H1 (cell line): ENCODE data around the gene TEKTIP1.

Experiments
- CTCF ChIP-seq, 3 experiments: IDR thresholded peaks; 1 replicate in 2 of 3; 2 replicates in 1 of 3; pipeline versions ENCODE4 v1.5.1 to v1.6.1; 2011; ENCODE audit warnings: low read length in 3 of 3, mild to moderate bottlenecking in 3 of 3, inconsistent platforms in 2 of 3, low read depth in 1 of 3, moderate library complexity in 1 of 3; ENCODE audit not compliant: insufficient read depth in 1 of 3; ENCODE audit errors: control extremely low read depth in 1 of 3
- EP300 ChIP-seq, 2 experiments: IDR thresholded peaks; 1 replicate in 1 of 2; 2 replicates in 1 of 2; pipeline ENCODE4 v1.6.1; 2011 to 2012; ENCODE audit warnings: low read depth in 2 of 2, low read length in 2 of 2, mild to moderate bottlenecking in 2 of 2, borderline replicate concordance in 1 of 2, inconsistent platforms in 1 of 2, moderate library complexity in 1 of 2
- KDM1A ChIP-seq: fragments of 200-600, 300-600 bp; sonication (generic); IDR thresholded peaks from 2 replicates; pipeline ENCODE4 v1.7.1; 2016; ENCODE audit warnings: mild to moderate bottlenecking, low read length, borderline replicate concordance
- POLR2AphosphoS5 ChIP-seq: IDR thresholded peaks from 2 replicates; pipeline ENCODE4 v1.6.1; 2011; ENCODE audit warnings: low read depth, low read length
- RAD21 ChIP-seq, 2 experiments: IDR thresholded peaks in 1 of 2; conservative IDR thresholded peaks in 1 of 2; 2 replicates each; pipeline ENCODE4 v1.6.1; 2011; ENCODE audit warnings: low read depth in 2 of 2, low read length in 2 of 2, improper control_type of control experiment in 1 of 2, inconsistent platforms in 1 of 2, mild to moderate bottlenecking in 1 of 2, moderate library complexity in 1 of 2
- SP1 ChIP-seq: IDR thresholded peaks from 2 replicates; pipeline ENCODE4 v1.6.1; 2011; ENCODE audit warnings: low read depth, low read length
- TEAD4 ChIP-seq: IDR thresholded peaks from 2 replicates; pipeline ENCODE4 v1.6.1; 2012; ENCODE audit warnings: low read depth, low read length, inconsistent platforms, mixed read lengths

- no peak for TF ChIP-seq RAD21 (IDR thresholded peaks at IDR 0.05 in 1 of 2, conservative IDR thresholded peaks at IDR 0.05 in 1 of 2; ENCODE audit: low read depth in 2 of 2, low read length in 2 of 2)
- no peak for TF ChIP-seq TEAD4
- no peak; the same call in 1 of the 2 replicates for TF ChIP-seq POLR2AphosphoS5
- TF ChIP-seq SP1 = no peak
- no peak for TF ChIP-seq CTCF (IDR thresholded peaks at IDR 0.05; ENCODE audit: control extremely low read depth in 1 of 3, insufficient read depth in 1 of 3, low read depth in 1 of 3, low read length in 3 of 3)
- TF ChIP-seq EP300 (IDR thresholded peaks at IDR 0.05; ENCODE audit: borderline replicate concordance in 1 of 2, low read depth in 2 of 2, low read length in 2 of 2) = no peak
- TF ChIP-seq KDM1A = no peak
Measured at GRCh38 chr19:3538965-3539755, at the start of gene TEKTIP1.
